Activated T-helper 1 cell treated with anti-CD3 and anti-CD28 coated beads, Interleukin-12 subunit alpha, Interleukin-12 subunit beta, Interleukin-2, Interleukin-4 antibody, amounts not matched to agents 30 ng/mL and 10 ng/mL and 1 ng/mL, durations not matched to agents 14 hours and 24 hours and 36 hours (primary cell): ENCODE data around the gene PXT1. TPM values are rescaled to one million over a fixed set of nuclear protein-coding genes. Genes with fewer than 3 reads are reported as not detected.
A peak's percentile ranks its signal among the peaks of the same experiment; 100 is the strongest.
"Not testable (repeated sequence)": the region's sequence is repeated elsewhere in the genome, so short reads cannot be mapped to it uniquely, and the experiment has no call there.

Experiments used
- DNase-seq: peaks from one replicate; pipeline ENCODE4 v3.0.0; 2021; ENCODE audit warnings: low spot score
- H3K27ac Mint-ChIP-seq: one replicate; pipeline ENCODE4 v1.8.0; 2021; ENCODE audit warnings: mild to moderate bottlenecking, mixed read lengths
- H3K27me3 Mint-ChIP-seq: one replicate; pipeline ENCODE4 v1.8.0; 2022; ENCODE audit warnings: mild to moderate bottlenecking, moderate library complexity, mixed read lengths; ENCODE audit not compliant: insufficient read depth
- H3K36me3 Mint-ChIP-seq: one replicate; pipeline ENCODE4 v1.8.0; 2021; ENCODE audit warnings: low read depth, mixed read lengths
- H3K4me1 Mint-ChIP-seq: one replicate; pipeline ENCODE4 v1.8.0; 2021; ENCODE audit warnings: low read depth, mixed read lengths
- H3K4me3 Mint-ChIP-seq: one replicate; pipeline ENCODE4 v1.8.0; 2021; ENCODE audit warnings: mild to moderate bottlenecking, moderate library complexity, mixed read lengths
- H3K9me3 Mint-ChIP-seq: one replicate; pipeline ENCODE4 v1.8.0; 2021; ENCODE audit warnings: mixed read lengths
- intact Hi-C: fragments of 100-400 bp; cut with micrococcal nuclease; formaldehyde crosslinking; loops from one replicate; pipeline ENCODE4 v1.15.1; 2024
- total RNA-seq: library from RNA; stranded (reverse); gene quantifications from 2 replicates; pipeline ENCODE4 v1.2.3, GENCODE V29; 2022

Gene PXT1
- total RNA-seq, 1 donor from 2014 or later = 0.16 TPM

DNA sequence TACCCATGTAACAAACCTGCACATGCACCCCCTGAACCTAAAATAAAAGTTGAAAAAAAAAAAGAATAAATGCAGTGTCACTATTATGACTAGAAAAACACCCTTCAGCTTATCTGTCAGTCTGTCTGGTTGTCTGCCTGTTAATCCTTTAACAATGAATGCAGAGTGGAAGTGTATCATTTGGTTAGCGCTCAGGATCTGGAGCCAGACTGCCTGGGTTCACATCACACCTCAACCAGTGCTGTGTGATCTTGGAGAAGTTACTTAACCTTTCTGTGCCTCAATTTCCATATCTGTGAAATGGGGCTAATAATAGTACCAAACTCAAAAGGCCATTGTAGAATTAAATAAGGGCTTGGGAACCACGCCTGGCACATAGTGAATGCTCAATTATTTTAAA lies 72.0 kb downstream of the PXT1 start:
- H3K9me3 Mint-ChIP-seq = no peaks in the 10 kb centered on the region
- no peak overlapping the region for H3K4me3 Mint-ChIP-seq
- H3K27me3 Mint-ChIP-seq = no peaks in the 10 kb centered on the region
- H3K36me3 Mint-ChIP-seq = no peaks in the 10 kb centered on the region
- H3K27ac Mint-ChIP-seq = no peak overlapping the region
- DNase-seq = no peak
- intact Hi-C loops = no loop called here
- no peaks in the 10 kb centered on the region for H3K4me1 Mint-ChIP-seq

DNA sequence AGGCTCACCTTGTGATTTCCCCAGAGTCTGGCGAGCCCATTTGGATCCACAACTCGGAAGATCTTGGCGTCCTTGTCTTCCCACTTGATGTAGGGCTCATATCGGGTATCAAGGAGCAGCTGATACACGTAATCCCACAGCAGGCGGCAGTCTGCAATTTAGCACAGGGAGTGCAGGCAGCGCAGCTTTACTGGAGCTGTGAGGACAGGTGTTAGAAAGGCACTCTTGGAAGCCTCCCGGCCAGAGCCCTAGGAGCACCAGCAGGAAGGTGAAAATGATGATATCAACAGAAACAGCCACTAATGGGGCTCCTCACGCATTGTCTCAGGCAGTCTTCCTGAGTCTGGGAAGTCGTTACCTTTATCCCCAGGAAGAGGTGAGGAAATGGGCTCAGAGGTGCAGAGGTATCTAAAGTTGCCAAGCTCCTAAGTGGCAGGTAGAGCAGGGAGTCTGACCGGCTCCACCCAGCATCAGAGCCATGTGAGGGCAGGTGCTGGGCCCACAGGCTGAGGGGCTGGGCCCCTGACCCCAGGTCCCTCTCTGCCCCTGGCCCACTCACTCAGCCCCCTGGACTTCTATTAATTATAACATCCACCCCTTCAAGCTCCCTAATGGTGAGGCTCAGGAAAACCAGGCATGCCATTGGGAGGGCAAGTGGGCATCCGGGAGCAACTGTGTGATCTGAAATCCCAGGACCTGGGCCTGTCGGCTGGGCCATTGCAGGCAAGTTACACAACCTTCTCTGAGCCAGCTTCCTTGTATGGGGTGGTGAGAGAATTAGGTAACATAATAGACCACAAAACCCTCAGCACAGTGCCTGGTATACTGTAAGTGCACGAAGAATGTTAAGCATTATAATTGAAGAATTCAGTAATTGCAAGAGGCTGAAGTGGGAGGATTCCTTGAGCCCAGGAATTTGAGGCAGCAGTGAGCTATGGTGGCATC lies 73.5 kb downstream of the PXT1 start:
- no peak overlapping the region for H3K27ac Mint-ChIP-seq

DNA sequence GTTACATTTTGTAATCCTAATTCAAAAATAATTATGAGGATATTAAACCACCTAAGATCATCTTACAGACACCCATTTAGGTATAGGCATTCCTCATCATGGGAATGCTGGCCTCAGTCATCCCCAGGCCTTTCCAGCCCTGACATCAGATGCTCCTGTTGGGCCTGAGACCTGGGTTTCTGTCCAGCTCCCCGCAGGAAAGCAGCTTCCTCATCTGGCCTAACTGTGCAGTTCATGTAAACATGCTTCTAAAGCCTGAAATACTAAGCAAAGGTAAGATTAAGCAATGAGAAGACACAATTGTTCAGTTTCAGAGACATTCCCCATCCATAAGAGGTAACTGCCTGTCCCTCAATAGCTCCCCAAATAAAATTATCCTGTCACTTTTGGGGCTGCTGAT lies 74.2 kb downstream of the PXT1 start:
- no peak for DNase-seq
- intact Hi-C loops = no loop called here
- H3K27me3 Mint-ChIP-seq = no peaks in the 10 kb centered on the region
- H3K27ac Mint-ChIP-seq = no peak overlapping the region
- no peaks in the 10 kb centered on the region for H3K36me3 Mint-ChIP-seq
- H3K4me3 Mint-ChIP-seq = no peak overlapping the region
- peaks cover 9% of the 10 kb centered on the region for H3K4me1 Mint-ChIP-seq
- no peaks in the 10 kb centered on the region for H3K9me3 Mint-ChIP-seq

More for the DNA sequence above, 73.5 kb downstream of the PXT1 start:
- Mint-ChIP-seq H3K4me3 (no peak overlapping the region), H3K36me3 (no peaks in the 10 kb centered on the region), H3K9me3 (no peaks in the 10 kb centered on the region), H3K4me1 (peaks cover 9% of the 10 kb centered on the region), H3K27me3 (no peaks in the 10 kb centered on the region)
- no peak for DNase-seq
- intact Hi-C loops = no loop called here

DNA sequence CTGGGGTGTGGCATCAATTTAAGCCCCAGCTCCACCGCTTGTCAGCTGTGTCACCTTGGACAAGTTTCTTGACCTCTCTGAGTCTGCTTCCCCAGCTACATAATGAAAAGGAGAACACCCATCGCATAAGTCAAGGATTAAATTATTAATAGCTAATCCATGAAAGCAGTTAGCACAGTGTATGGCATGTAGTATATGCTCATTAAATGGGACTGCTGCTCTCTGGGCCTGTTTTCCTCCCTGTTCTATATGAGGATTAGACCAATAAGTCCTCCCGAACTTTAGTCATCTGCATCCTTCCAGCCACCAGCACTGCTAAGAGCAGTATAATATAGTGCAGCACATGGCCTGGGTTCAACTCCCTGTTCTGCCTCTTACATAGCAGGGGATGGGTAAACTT lies 74.9 kb downstream of the PXT1 start:
- no peak overlapping the region for H3K4me3 Mint-ChIP-seq
- H3K9me3 Mint-ChIP-seq = no peaks in the 10 kb centered on the region
- H3K4me1 Mint-ChIP-seq = peaks cover 9% of the 10 kb centered on the region
- peaks cover 4% of the 10 kb centered on the region for H3K36me3 Mint-ChIP-seq
- intact Hi-C loops = no loop called here
- no peaks in the 10 kb centered on the region for H3K27me3 Mint-ChIP-seq
- DNase-seq = no peak
- no peak overlapping the region for H3K27ac Mint-ChIP-seq

DNA sequence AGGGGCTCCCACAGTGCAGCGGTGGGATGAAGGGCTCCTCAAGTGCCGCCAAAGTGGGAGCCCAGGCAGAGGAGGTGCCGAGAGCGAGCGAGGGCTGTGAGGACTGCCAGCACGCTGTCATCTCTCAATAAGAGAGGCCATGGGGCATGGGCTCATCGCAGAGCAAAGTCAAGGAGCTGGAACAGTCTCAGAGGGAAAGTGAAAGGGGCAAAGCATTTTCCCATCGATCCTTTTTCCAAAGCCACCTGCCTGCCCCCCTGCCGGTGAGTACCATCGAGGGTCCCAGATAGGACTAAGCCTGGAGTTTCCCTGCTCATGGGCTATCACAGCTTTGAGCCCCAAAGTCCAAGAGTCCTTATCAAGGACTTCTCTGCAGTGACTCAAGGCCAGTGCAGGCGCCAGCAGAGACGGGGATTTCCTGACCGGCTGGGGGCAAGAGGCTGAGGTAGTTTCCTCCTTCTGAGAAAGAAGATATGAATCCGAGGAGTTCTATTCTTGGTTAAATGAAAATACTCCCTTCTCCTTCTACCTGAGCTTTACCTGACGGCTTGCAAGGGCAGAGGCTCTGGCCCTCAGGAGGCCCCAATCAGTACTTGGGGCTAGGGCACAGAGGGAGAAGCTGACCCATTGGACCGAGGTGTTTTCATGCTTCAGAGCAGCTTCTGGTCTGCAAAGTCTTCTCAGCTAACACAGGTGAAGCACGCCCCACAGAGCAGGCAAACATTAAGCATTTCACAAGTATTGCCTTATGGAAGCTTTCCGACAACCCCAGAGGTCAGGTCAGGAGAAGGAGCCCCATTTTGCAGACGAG lies 77.8 kb downstream of the PXT1 start:
- DNase-seq = no peak
- H3K9me3 Mint-ChIP-seq = no peaks in the 10 kb centered on the region
- peaks cover 4% of the 10 kb centered on the region for H3K36me3 Mint-ChIP-seq
- peaks cover 2% of the 10 kb centered on the region for H3K27me3 Mint-ChIP-seq
- intact Hi-C loops = no loop called here
- H3K4me3 Mint-ChIP-seq = no peak overlapping the region
- peaks cover 16% of the 10 kb centered on the region for H3K4me1 Mint-ChIP-seq
- H3K27ac Mint-ChIP-seq = no peak overlapping the region

DNA sequence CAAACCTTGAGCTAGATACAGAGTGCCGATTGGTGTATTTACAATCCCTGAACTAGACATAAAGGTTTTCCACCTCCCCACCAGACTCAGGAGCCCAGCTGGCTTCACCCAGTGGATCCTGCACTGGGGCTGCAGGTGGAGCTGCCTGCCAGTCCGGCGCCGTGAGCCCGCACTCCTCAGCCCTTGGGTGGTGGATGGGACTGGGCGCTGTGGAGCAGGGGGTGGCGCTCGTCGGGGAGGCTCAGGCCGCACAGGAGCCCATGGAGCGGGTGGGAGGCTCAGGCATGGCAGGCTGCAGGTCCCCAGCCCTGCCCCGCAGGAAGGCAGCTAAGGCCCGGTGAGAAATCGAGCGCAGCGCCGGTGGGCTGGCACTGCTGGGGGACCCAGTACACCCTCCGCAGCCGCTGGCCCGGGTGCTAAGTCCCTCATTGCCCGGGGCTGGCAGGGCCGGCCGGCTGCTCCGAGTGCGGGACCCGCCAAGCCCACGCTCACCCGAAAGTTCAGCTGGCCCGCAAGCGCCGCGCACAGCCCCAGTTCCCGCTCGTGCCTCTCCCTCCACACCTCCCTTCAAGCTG lies 78.5 kb downstream of the PXT1 start:
- H3K27ac Mint-ChIP-seq, H3K9me3 Mint-ChIP-seq, H3K36me3 Mint-ChIP-seq, H3K4me3 Mint-ChIP-seq, DNase-seq, intact Hi-C loops, H3K27me3 Mint-ChIP-seq: not testable (repeated sequence)
- peaks cover 16% of the 10 kb centered on the region for H3K4me1 Mint-ChIP-seq

DNA sequence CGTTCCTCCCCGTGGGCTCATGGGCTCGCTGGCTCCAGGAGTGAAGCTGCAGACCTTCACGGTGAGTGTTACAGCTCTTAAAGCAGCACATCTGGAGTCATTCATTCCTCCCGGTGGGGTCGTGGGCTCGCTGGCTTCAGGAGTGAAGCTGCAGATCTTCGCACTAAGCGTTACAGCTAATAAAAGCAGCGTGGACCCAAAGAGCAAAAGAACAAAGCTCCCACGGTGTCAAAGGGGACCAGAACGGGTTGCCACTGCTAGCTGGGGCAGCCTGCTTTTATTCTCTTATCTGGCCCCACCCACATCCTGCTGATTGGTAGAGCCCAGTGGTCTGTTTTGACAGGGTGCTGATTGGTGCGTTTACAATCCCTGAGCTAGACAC lies 79.3 kb downstream of the PXT1 start:
- DNase-seq, H3K9me3 Mint-ChIP-seq, H3K36me3 Mint-ChIP-seq, H3K4me3 Mint-ChIP-seq, H3K27me3 Mint-ChIP-seq, H3K27ac Mint-ChIP-seq, intact Hi-C loops: not testable (repeated sequence)
- peaks cover 23% of the 10 kb centered on the region for H3K4me1 Mint-ChIP-seq

DNA sequence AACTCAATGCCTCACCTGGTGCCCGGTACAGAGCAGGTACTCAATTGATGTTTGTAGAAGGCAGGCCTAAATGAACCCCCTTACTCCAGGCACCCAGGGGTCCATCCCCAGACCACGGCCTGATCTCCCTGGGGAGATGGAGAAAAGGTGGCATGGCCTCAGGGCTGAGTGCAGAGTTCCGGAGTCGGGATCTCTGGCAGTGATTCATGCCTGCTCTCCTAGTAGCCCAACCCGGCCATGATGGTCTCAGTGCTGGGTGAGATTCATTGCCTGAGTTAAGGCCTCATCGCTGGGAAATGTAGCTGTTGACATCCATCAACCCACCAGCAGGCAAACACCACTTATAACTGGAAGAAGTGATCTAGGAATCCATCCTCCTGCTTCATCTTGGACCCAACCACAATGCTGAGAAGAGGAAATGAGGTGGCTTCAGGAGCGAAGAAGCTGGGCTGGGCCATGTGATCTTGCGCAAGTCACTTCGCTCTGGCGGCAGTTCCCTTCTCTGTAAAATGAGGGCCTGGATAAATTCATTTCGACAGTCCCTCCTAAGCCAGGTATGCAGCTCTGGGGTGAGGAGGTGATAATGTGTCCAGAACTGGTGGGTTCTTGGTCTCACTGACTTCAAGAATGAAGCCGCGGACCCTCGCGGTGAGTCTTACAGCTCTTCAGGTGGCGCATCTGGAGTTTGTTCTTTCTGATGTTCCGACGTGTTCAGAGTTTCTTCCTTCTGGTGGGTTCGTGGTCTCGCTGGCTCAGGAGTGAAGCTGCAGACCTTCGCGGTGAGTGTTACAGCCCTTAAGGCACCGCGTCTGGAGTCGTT lies 79.9 kb downstream of the PXT1 start:
- intact Hi-C loops = no loop called here
- H3K4me1 Mint-ChIP-seq = peaks cover 29% of the 10 kb centered on the region
- peaks cover 7% of the 10 kb centered on the region for H3K27me3 Mint-ChIP-seq
- no peak for DNase-seq
- no peaks in the 10 kb centered on the region for H3K9me3 Mint-ChIP-seq
- no peak overlapping the region for H3K27ac Mint-ChIP-seq
- peaks cover 4% of the 10 kb centered on the region for H3K36me3 Mint-ChIP-seq
- H3K4me3 Mint-ChIP-seq = no peak overlapping the region

DNA sequence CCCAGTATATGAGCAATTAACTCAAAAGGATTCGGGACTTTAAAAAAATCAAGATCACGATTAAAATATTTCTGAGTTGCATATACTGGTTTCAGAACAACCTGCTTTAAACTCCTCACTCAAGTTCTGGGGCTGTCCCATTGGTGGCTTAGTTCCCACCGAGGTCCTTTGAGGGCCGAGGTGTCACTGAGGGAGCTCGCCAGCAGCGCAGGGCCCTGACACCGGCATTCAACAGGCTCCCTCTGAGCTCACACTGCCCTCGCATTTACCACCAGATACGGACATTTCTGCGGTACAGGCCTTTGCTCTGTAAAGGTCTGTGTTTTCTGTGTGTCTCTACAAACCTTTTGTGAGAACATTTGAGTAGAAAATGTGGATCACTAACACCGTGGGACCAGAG lies 81.6 kb downstream of the PXT1 start:
- H3K4me1 Mint-ChIP-seq = peaks cover 39% of the 10 kb centered on the region
- H3K36me3 Mint-ChIP-seq = peaks cover 4% of the 10 kb centered on the region
- no peaks in the 10 kb centered on the region for H3K9me3 Mint-ChIP-seq
- H3K4me3 Mint-ChIP-seq = no peak overlapping the region
- H3K27ac Mint-ChIP-seq = no peak overlapping the region
- no peak for DNase-seq
- intact Hi-C loops = loop anchor here (2.0 kb wide), 2 partner anchors 164 to 838 kb away; partner anchors contain the start of gene BRPF3
- H3K27me3 Mint-ChIP-seq = peaks cover 10% of the 10 kb centered on the region

DNA sequence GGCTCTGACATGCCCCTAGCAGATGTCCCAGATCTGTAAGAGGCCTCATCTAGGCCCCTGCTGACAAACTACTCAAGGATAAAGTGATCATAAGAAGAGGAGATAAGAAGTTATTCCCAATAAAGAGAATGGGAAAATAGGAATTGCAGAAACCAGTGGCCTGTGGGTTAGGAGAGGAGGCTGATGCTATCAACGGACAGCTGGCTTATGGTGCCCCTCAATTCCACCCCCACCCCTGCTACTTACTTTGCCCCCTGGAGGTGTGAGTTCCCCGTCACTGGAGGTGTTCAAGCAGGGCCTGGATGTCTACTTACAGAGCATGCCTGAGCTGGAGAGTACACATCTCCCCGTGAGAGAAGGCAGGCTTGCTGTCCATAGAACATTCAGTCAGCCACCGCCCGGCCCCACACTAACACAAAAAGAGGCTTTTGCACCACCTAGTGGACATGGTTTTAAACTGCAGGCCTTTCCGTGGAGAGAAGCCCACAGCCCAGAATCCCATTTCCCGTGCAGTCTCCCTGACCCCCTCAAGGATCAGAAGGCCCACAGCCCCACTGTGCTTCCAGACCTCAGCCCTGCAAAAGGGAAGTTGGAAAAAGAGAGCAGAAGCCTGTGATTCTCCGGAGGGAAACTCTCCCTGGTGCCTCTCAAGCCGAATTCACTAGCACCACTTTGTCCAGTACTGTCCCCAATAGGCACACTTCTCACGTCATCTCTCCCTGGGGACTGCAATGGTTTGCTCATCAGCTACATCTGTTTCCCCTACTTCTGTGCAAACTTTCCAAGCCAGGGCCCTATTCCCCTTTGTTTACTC lies 82.2 kb downstream of the PXT1 start:
- Mint-ChIP-seq H3K9me3 (no peaks in the 10 kb centered on the region), H3K36me3 (peaks cover 4% of the 10 kb centered on the region), H3K4me1 (peaks cover 45% of the 10 kb centered on the region)

DNA sequence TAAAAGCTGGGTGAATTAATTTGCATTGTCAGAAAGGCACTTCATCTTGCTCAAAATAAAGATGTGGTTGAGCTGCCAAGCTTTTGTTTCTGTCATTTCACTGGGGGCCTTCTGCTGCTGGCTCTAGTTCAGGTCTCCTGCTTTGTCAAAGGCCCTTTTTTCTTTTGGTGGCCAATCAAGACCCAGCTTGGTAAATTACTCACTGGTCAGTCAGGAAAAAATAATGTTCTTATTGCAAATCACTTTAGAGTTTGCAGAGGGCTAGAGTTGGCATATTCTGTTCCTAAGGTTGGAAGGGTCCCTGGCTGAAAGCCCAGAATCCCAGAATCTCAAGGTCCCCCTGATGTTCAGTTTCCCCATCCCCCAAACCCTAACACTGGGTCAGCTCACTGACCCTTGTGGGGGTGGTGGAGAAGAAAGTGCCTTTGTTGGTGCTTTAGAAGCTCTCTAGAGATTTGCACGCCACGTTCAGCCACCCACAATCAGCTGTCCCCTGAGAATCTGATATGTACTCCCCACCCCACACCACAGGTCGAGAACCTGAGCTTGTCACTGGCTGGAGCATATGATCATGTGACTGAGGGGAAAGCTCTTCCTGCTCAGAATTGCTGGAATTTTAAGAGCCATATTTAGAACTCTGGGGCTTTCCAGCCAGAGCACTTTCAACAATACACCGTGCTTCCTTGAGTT lies 84.3 kb downstream of the PXT1 start:
- Mint-ChIP-seq H3K27me3 (peaks cover 33% of the 10 kb centered on the region), H3K36me3 (peaks cover 6% of the 10 kb centered on the region), H3K27ac (no peak overlapping the region), H3K4me1 (peaks cover 38% of the 10 kb centered on the region), H3K9me3 (peaks cover 4% of the 10 kb centered on the region), H3K4me3 (no peak overlapping the region)
- intact Hi-C loops = no loop called here
- no peak for DNase-seq

More for the DNA sequence above, 82.2 kb downstream of the PXT1 start:
- Mint-ChIP-seq H3K27me3 (peaks cover 16% of the 10 kb centered on the region), H3K4me3 (no peak overlapping the region), H3K27ac (no peak overlapping the region)
- DNase-seq = peak; percentile 56
- intact Hi-C loops = loop anchor here (1.0 to 2.0 kb wide), 7 partner anchors 19 to 838 kb away; partner anchors contain the start of genes BRPF3 and MAPK14
